ENCODE measurements around the gene PRR16. TPM values are rescaled to one million over a fixed set of nuclear protein-coding genes. Genes with fewer than 3 reads are reported as not detected.
"Not testable (repeated sequence)": the region's sequence is repeated elsewhere in the genome, so short reads cannot be mapped to it uniquely, and the experiment has no call there.

The PRR16 gene
- total RNA-seq, result 4.7 TPM

- no peaks in the 10 kb centered on the region for H3K9me3 ChIP-seq (ENCODE audit: control insufficient read depth in 3 of 3, low read length in 3 of 3)
- H3K4me3 ChIP-seq (ENCODE audit: low read length in 3 of 3), result peak within 1 kb of the TSS; percentile 88 to 89 (median 88)
- H3K27ac ChIP-seq (ENCODE audit: low read depth, low read length), result peak within 1 kb of the TSS; percentile 76
- no peaks in the 10 kb centered on the region for H3K36me3 ChIP-seq (ENCODE audit: control insufficient read depth in 3 of 3, insufficient read depth in 3 of 3, low read length in 3 of 3)
- no peaks in the 10 kb centered on the region for H3K27me3 ChIP-seq (ENCODE audit: control insufficient read depth in 3 of 3, insufficient read depth in 3 of 3, low read length in 3 of 3)
- peak within 1 kb of the TSS; percentile 77 to 85 (median 85) for H3K9ac ChIP-seq (ENCODE audit: low read depth in 1 of 3, low read length in 3 of 3)
- H3K4me1 ChIP-seq (ENCODE audit: control insufficient read depth in 3 of 3, insufficient read depth in 3 of 3, low read length in 3 of 3), result peaks cover 8 to 17% (median 8%) of the 10 kb centered on the region in 3 donors
Observed at GRCh38 chr5:120463991-120464626, at the start of gene PRR16. PRR16 (plus strand) TSS chr5:120464300.

GRCh38 chr5:120415985-120416384 lies 48.1 kb upstream of the PRR16 start:
- H3K4me1 ChIP-seq (ENCODE audit: control insufficient read depth in 3 of 3, insufficient read depth in 3 of 3, low read length in 3 of 3), result no peaks in the 10 kb centered on the region
- no peaks in the 10 kb centered on the region for H3K9me3 ChIP-seq (ENCODE audit: control insufficient read depth in 3 of 3, low read length in 3 of 3)

GRCh38 chr5:120419127-120419526 lies 45.0 kb upstream of the PRR16 start:
- Histone ChIP-seq H3K9ac (ENCODE audit: low read depth in 1 of 3, low read length in 3 of 3) (no peak overlapping the region), H3K4me1 (ENCODE audit: control insufficient read depth in 3 of 3, insufficient read depth in 3 of 3, low read length in 3 of 3) (no peaks in the 10 kb centered on the region), H3K9me3 (ENCODE audit: control insufficient read depth in 3 of 3, low read length in 3 of 3) (no peaks in the 10 kb centered on the region), H3K4me3 (ENCODE audit: low read length in 3 of 3) (no peak overlapping the region), H3K27ac (ENCODE audit: low read depth, low read length) (no peak overlapping the region), H3K27me3 (ENCODE audit: control insufficient read depth in 3 of 3, insufficient read depth in 3 of 3, low read length in 3 of 3) (no peaks in the 10 kb centered on the region), H3K36me3 (ENCODE audit: control insufficient read depth in 3 of 3, insufficient read depth in 3 of 3, low read length in 3 of 3) (no peaks in the 10 kb centered on the region)

More at GRCh38 chr5:120415985-120416384, 48.1 kb upstream of the PRR16 start:
- Histone ChIP-seq H3K9ac (ENCODE audit: low read depth in 1 of 3, low read length in 3 of 3) (no peak overlapping the region), H3K4me3 (ENCODE audit: low read length in 3 of 3) (no peak overlapping the region), H3K27me3 (ENCODE audit: control insufficient read depth in 3 of 3, insufficient read depth in 3 of 3, low read length in 3 of 3) (no peaks in the 10 kb centered on the region), H3K36me3 (ENCODE audit: control insufficient read depth in 3 of 3, insufficient read depth in 3 of 3, low read length in 3 of 3) (no peaks in the 10 kb centered on the region), H3K27ac (ENCODE audit: low read depth, low read length) (no peak overlapping the region)

GRCh38 chr5:120426633-120427275 lies 37.3 kb upstream of the PRR16 start:
- not testable (repeated sequence) for H3K36me3 ChIP-seq (ENCODE audit: control insufficient read depth in 3 of 3, insufficient read depth in 3 of 3, low read length in 3 of 3); H3K9ac ChIP-seq (ENCODE audit: low read depth in 1 of 3, low read length in 3 of 3); H3K27me3 ChIP-seq (ENCODE audit: control insufficient read depth in 3 of 3, insufficient read depth in 3 of 3, low read length in 3 of 3); H3K9me3 ChIP-seq (ENCODE audit: control insufficient read depth in 3 of 3, low read length in 3 of 3); H3K27ac ChIP-seq (ENCODE audit: low read depth, low read length); H3K4me1 ChIP-seq (ENCODE audit: control insufficient read depth in 3 of 3, insufficient read depth in 3 of 3, low read length in 3 of 3); H3K4me3 ChIP-seq (ENCODE audit: low read length in 3 of 3)

- Histone ChIP-seq H3K9ac (ENCODE audit: low read depth in 1 of 3, low read length in 3 of 3) (no peak overlapping the region), H3K36me3 (ENCODE audit: control insufficient read depth in 3 of 3, insufficient read depth in 3 of 3, low read length in 3 of 3) (no peaks in the 10 kb centered on the region), H3K27ac (ENCODE audit: low read depth, low read length) (no peak overlapping the region), H3K27me3 (ENCODE audit: control insufficient read depth in 3 of 3, insufficient read depth in 3 of 3, low read length in 3 of 3) (no peaks in the 10 kb centered on the region), H3K4me3 (ENCODE audit: low read length in 3 of 3) (no peak overlapping the region), H3K4me1 (ENCODE audit: control insufficient read depth in 3 of 3, insufficient read depth in 3 of 3, low read length in 3 of 3) (peaks cover 2 to 10% (median 5%) of the 10 kb centered on the region in 3 donors), H3K9me3 (ENCODE audit: control insufficient read depth in 3 of 3, low read length in 3 of 3) (peaks cover 2 to 4% (median 3%) of the 10 kb centered on the region in 3 donors)
Observed at GRCh38 chr5:120430572-120430971, 33.5 kb upstream of the PRR16 start.

- H3K27me3 ChIP-seq (ENCODE audit: control insufficient read depth in 3 of 3, insufficient read depth in 3 of 3, low read length in 3 of 3), result no peaks in the 10 kb centered on the region
- no peaks in the 10 kb centered on the region for H3K36me3 ChIP-seq (ENCODE audit: control insufficient read depth in 3 of 3, insufficient read depth in 3 of 3, low read length in 3 of 3)
- no peak overlapping the region for H3K9ac ChIP-seq (ENCODE audit: low read depth in 1 of 3, low read length in 3 of 3)
- H3K4me1 ChIP-seq (ENCODE audit: control insufficient read depth in 3 of 3, insufficient read depth in 3 of 3, low read length in 3 of 3), result peaks cover 6 to 11% (median 10%) of the 10 kb centered on the region in 3 donors
- peak overlapping the region; percentile 73 for H3K27ac ChIP-seq (ENCODE audit: low read depth, low read length)
- no peak overlapping the region for H3K4me3 ChIP-seq (ENCODE audit: low read length in 3 of 3)
- peaks cover 2 to 4% (median 3%) of the 10 kb centered on the region in 3 donors for H3K9me3 ChIP-seq (ENCODE audit: control insufficient read depth in 3 of 3, low read length in 3 of 3)
Observed at GRCh38 chr5:120432861-120433260, 31.2 kb upstream of the PRR16 start.

GRCh38 chr5:120435129-120435528 lies 29.0 kb upstream of the PRR16 start:
- Histone ChIP-seq H3K4me1 (ENCODE audit: control insufficient read depth in 3 of 3, insufficient read depth in 3 of 3, low read length in 3 of 3) (peaks cover 6 to 11% (median 10%) of the 10 kb centered on the region in 3 donors), H3K4me3 (ENCODE audit: low read length in 3 of 3) (no peak overlapping the region), H3K27ac (ENCODE audit: low read depth, low read length) (peak overlapping the region; percentile 73)

GRCh38 chr5:120436996-120437395 lies 27.1 kb upstream of the PRR16 start:
- Histone ChIP-seq H3K27ac (ENCODE audit: low read depth, low read length) (no peak overlapping the region), H3K9ac (ENCODE audit: low read depth in 1 of 3, low read length in 3 of 3) (no peak overlapping the region), H3K4me1 (ENCODE audit: control insufficient read depth in 3 of 3, insufficient read depth in 3 of 3, low read length in 3 of 3) (peaks cover 6 to 11% (median 10%) of the 10 kb centered on the region in 3 donors), H3K36me3 (ENCODE audit: control insufficient read depth in 3 of 3, insufficient read depth in 3 of 3, low read length in 3 of 3) (no peaks in the 10 kb centered on the region), H3K4me3 (ENCODE audit: low read length in 3 of 3) (no peak overlapping the region), H3K27me3 (ENCODE audit: control insufficient read depth in 3 of 3, insufficient read depth in 3 of 3, low read length in 3 of 3) (no peaks in the 10 kb centered on the region), H3K9me3 (ENCODE audit: control insufficient read depth in 3 of 3, low read length in 3 of 3) (peaks cover 0 to 2% (median 0%) of the 10 kb centered on the region in 3 donors)

More at GRCh38 chr5:120435129-120435528, 29.0 kb upstream of the PRR16 start:
- H3K36me3 ChIP-seq (ENCODE audit: control insufficient read depth in 3 of 3, insufficient read depth in 3 of 3, low read length in 3 of 3), result no peaks in the 10 kb centered on the region
- H3K9ac ChIP-seq (ENCODE audit: low read depth in 1 of 3, low read length in 3 of 3), result no peak overlapping the region
- no peaks in the 10 kb centered on the region for H3K27me3 ChIP-seq (ENCODE audit: control insufficient read depth in 3 of 3, insufficient read depth in 3 of 3, low read length in 3 of 3)
- peaks cover 2 to 4% (median 3%) of the 10 kb centered on the region in 3 donors for H3K9me3 ChIP-seq (ENCODE audit: control insufficient read depth in 3 of 3, low read length in 3 of 3)

- Histone ChIP-seq H3K27ac (ENCODE audit: low read depth, low read length) (peak overlapping the region; percentile 29), H3K36me3 (ENCODE audit: control insufficient read depth in 3 of 3, insufficient read depth in 3 of 3, low read length in 3 of 3) (no peaks in the 10 kb centered on the region), H3K9me3 (ENCODE audit: control insufficient read depth in 3 of 3, low read length in 3 of 3) (no peaks in the 10 kb centered on the region), H3K9ac (ENCODE audit: low read depth in 1 of 3, low read length in 3 of 3) (no peak overlapping the region), H3K4me1 (ENCODE audit: control insufficient read depth in 3 of 3, insufficient read depth in 3 of 3, low read length in 3 of 3) (peaks cover 3 to 11% (median 4%) of the 10 kb centered on the region in 3 donors), H3K4me3 (ENCODE audit: low read length in 3 of 3) (no peak overlapping the region), H3K27me3 (ENCODE audit: control insufficient read depth in 3 of 3, insufficient read depth in 3 of 3, low read length in 3 of 3) (no peaks in the 10 kb centered on the region)
Observed at GRCh38 chr5:120442694-120443093, 21.4 kb upstream of the PRR16 start.

- Histone ChIP-seq H3K4me1 (ENCODE audit: control insufficient read depth in 3 of 3, insufficient read depth in 3 of 3, low read length in 3 of 3) (peaks cover 3 to 11% (median 4%) of the 10 kb centered on the region in 3 donors), H3K4me3 (ENCODE audit: low read length in 3 of 3) (no peak overlapping the region), H3K9ac (ENCODE audit: low read depth in 1 of 3, low read length in 3 of 3) (no peak overlapping the region), H3K27ac (ENCODE audit: low read depth, low read length) (no peak overlapping the region), H3K36me3 (ENCODE audit: control insufficient read depth in 3 of 3, insufficient read depth in 3 of 3, low read length in 3 of 3) (no peaks in the 10 kb centered on the region), H3K9me3 (ENCODE audit: control insufficient read depth in 3 of 3, low read length in 3 of 3) (no peaks in the 10 kb centered on the region), H3K27me3 (ENCODE audit: control insufficient read depth in 3 of 3, insufficient read depth in 3 of 3, low read length in 3 of 3) (no peaks in the 10 kb centered on the region)
Observed at GRCh38 chr5:120443607-120444006, 20.5 kb upstream of the PRR16 start.

Measured in skeletal muscle tissue (tissue), 4 donors.